ENCODE results near the gene PIK3R6.

PIK3R6 gene

GRCh38 chr17:8849311-8850041 is 18.0 kb downstream of the PIK3R6 start:
- DNase-seq (ENCODE audit: low spot score), result no peak

GRCh38 chr17:8847891-8848290 is 19.6 kb downstream of the PIK3R6 start:
- DNase-seq (ENCODE audit: low spot score), result no peak

- DNase-seq (ENCODE audit: low spot score), result peak; percentile 46
Observed at GRCh38 chr17:8846768-8847211, 20.7 kb downstream of the PIK3R6 start.

- no peak for DNase-seq (ENCODE audit: low spot score)
Observed at GRCh38 chr17:8844229-8845218, 22.9 kb downstream of the PIK3R6 start.

GRCh38 chr17:8843344-8843743 is 24.1 kb downstream of the PIK3R6 start:
- no peak for DNase-seq (ENCODE audit: low spot score)

- DNase-seq (ENCODE audit: low spot score), result no peak
Observed at GRCh38 chr17:8841844-8842243, 25.6 kb downstream of the PIK3R6 start.

- DNase-seq (ENCODE audit: low spot score), result no peak
Observed at GRCh38 chr17:8839410-8839935, 28.0 kb downstream of the PIK3R6 start.

GRCh38 chr17:8838551-8839095 is 28.9 kb downstream of the PIK3R6 start:
- DNase-seq (ENCODE audit: low spot score), result no peak

- DNase-seq (ENCODE audit: low spot score), result no peak
Observed at GRCh38 chr17:8837563-8838075, 29.9 kb downstream of the PIK3R6 start.

- DNase-seq (ENCODE audit: low spot score), result no peak
Observed at GRCh38 chr17:8836821-8837562, 30.5 kb downstream of the PIK3R6 start.

GRCh38 chr17:8835631-8836364 is 31.7 kb downstream of the PIK3R6 start:
- no peak for DNase-seq (ENCODE audit: low spot score)

- no peak for DNase-seq (ENCODE audit: low spot score)
Observed at GRCh38 chr17:8835106-8835505, 32.4 kb downstream of the PIK3R6 start.

- DNase-seq (ENCODE audit: low spot score), result no peak
Observed at GRCh38 chr17:8832711-8833352, 34.6 kb downstream of the PIK3R6 start.

- no peak for DNase-seq (ENCODE audit: low spot score)
Observed at GRCh38 chr17:8831234-8831849, 36.1 kb downstream of the PIK3R6 start.

GRCh38 chr17:8830141-8830540 is 37.3 kb downstream of the PIK3R6 start:
- no peak for DNase-seq (ENCODE audit: low spot score)

- no peak for DNase-seq (ENCODE audit: low spot score)
Observed at GRCh38 chr17:8829036-8829941, 38.2 kb downstream of the PIK3R6 start.

GRCh38 chr17:8828517-8828875 is 39.0 kb downstream of the PIK3R6 start:
- no peak for DNase-seq (ENCODE audit: low spot score)

- DNase-seq (ENCODE audit: low spot score), result no peak
Observed at GRCh38 chr17:8826808-8827435, 40.6 kb downstream of the PIK3R6 start.

Measured in GM03348 (cell line).